GM12801 (cell line): ENCODE results near the gene PHC3.

Experiments used
- TF ChIP-seq, protein P1 (sequence below): IDR thresholded peaks from one replicate; pipeline ENCODE4 v1.5.1; 2011; ENCODE audit warnings: control low read depth; ENCODE audit not compliant: insufficient read length; ENCODE audit errors: extremely low read depth

PHC3 gene

DNA sequence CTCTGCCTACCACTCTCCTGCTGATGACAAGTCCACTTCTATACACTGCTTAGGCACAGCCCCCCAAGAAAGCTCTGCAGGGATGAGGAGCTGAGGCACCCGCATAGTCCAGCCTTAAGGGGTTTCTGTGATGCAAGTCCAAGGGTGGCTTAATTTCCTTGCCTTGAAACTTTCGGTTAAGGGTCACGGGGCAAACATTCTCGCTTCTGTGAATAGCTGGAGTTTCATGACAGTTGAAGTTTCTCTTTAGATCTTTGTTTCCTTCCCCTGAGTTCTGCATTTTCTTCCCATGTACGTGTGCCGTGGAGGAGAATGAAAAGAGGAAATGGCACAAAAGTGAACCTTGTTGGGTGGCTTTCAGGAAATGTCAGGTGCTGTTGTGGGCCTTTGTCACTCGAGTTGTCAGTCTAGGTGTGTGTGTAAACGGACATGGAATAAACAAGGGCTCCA is 136.7 kb downstream of the PHC3 start:
- TF ChIP-seq, protein P1, sequence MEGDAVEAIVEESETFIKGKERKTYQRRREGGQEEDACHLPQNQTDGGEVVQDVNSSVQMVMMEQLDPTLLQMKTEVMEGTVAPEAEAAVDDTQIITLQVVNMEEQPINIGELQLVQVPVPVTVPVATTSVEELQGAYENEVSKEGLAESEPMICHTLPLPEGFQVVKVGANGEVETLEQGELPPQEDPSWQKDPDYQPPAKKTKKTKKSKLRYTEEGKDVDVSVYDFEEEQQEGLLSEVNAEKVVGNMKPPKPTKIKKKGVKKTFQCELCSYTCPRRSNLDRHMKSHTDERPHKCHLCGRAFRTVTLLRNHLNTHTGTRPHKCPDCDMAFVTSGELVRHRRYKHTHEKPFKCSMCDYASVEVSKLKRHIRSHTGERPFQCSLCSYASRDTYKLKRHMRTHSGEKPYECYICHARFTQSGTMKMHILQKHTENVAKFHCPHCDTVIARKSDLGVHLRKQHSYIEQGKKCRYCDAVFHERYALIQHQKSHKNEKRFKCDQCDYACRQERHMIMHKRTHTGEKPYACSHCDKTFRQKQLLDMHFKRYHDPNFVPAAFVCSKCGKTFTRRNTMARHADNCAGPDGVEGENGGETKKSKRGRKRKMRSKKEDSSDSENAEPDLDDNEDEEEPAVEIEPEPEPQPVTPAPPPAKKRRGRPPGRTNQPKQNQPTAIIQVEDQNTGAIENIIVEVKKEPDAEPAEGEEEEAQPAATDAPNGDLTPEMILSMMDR: no peak

DNA sequence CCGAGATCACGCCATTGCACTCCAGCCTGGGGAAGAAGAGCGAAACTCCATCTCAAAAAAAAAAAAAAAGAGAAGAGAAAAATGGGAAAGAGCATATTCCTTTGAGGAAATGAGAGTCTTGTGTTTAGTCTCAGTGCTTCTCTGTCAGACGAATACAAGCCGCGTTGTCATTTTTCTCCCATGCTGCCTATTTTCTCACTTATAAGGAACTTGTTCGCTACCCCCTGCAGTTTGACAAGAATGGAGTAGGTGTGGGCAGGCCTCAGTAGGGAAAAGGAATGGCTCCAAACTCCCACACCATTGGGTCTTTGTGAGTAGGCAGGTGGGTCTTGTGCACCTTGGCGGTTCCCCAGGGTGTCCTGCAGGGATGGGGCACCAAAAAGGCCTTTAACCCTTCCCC is 137.3 kb downstream of the PHC3 start:
- TF ChIP-seq, protein P1: no peak

DNA sequence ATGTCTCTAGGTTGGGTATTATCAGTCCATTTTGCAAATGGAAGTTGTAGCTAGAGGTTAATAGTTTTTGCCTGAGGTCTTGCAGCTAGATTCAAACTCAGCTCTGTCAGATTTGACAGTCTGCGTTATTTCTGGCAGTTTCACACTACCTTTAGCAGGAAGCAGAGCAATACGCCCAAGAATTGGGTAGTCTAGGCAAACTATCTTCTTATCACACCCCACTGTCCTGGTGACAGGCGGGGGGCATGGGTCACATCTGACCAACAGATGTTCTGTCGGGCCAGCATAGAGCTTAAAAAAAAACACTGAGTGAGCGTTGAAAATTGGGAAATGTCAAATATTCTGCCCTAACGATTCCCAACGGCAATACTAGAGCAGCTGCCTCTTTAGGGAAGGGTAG is 138.0 kb downstream of the PHC3 start:
- TF ChIP-seq, protein P1: no peak

DNA sequence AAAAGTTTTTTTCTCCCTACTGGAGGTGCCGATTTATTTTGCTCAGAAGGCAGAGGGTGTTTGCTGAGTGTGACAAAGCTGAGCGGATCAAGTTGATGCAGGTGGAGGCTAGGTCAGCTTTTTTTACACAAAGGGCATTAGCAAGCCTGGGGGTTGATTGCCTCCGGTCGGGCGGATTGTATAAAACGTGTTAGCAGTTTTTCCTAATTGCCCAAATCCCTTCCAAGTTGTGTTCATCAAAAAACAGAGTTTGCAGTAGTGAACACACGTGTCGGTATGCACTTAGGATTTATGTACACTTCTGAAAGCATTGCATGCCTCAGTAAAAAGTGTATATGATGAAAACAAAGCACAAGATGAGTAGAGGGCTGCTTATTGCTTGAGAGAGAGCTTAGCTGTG is 141.1 kb downstream of the PHC3 start:
- TF ChIP-seq, protein P1: no peak

DNA sequence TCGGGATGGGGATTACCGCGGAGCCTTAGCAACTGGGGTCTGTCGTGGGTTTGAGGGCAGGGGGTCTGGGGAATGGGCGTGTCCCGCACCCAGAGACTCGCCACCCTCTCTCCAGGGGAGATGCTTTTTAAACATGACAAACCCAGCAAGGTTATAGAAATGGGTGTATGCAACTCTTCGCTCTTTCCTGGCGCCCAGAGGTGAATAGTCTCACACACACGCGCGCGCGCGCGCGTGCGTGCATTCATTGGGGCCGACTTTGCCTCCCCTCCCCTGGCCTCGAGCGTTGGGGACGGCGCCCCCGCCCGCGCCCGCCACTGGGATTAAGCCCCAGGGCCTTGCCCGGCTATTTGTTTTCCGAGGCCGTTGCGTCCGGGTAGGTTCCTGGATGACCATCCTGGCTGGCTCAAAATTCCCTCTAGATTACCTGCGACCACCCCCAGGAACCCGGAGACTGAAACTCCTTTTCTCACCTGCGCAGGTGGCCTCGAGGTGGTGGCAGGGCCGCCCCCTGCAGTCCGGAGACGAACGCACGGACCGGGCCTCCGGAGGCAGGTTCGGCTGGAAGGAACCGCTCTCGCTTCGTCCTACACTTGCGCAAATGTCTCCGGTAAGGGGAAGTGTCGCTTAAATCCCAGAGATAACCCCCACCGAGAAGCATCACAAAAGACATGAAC is 143.0 kb downstream of the PHC3 start:
- TF ChIP-seq, protein P1: no peak
